Left cardiac atrium (tissue), 4 donors: Measurements from ENCODE around the gene FAM25A. TPM values are rescaled to one million over a fixed set of nuclear protein-coding genes. Genes with fewer than 3 reads are reported as not detected.
"Not testable (repeated sequence)": the region's sequence is repeated elsewhere in the genome, so short reads cannot be mapped to it uniquely, and the experiment has no call there.

Experiments used
- ATAC-seq, 2 donors: fragments of 200-7000 bp; cut with Tn5 transposase; one replicate each; pipeline ENCODE4 v1.9.1; 2020; ENCODE audit warnings: mild to moderate bottlenecking in 2 of 2, moderate library complexity in 2 of 2
- DNase-seq: peaks from one replicate; pipeline ENCODE4 v3.0.0-alpha.2; 2020
- intact Hi-C, 2 donors: fragments of 100-400 bp; cut with DNase I; formaldehyde crosslinking; loops; one replicate each; pipeline versions ENCODE4 v1.14.1 to v1.15.1; 2022 to 2023
- total RNA-seq, 2 donors: library from RNA; stranded (reverse); fragmentation: NEBNext Ultra II Directional; extraction: Animal tissue kit (Norgen Biotek cat#: 25700); gene quantifications; one replicate each; pipeline ENCODE4 v1.2.1, GENCODE V29; 2021
- donor health status: DM: no; HTN: yes; CAD: no.
- donor health status: DM: no; HTN: yes; CAD: no; lungs with severe emphysema.
- donor health status: DM: yes; HTN: yes; CAD: no.
- donor health status: Dilated cardiomyopathy.

The FAM25A gene
- total RNA-seq, 2 donors from 2014 or later: not detected

- DNase-seq, intact Hi-C loops, ATAC-seq: not testable (repeated sequence)
These were observed 12.4 kb upstream of the FAM25A start for GRCh38 chr10:87007674-87008073.

GRCh38 chr10:87008303-87008702, 11.8 kb upstream of the FAM25A start:
- ATAC-seq, intact Hi-C loops, DNase-seq: not testable (repeated sequence)

- ATAC-seq, intact Hi-C loops, DNase-seq: not testable (repeated sequence)
These were observed 10.9 kb upstream of the FAM25A start for GRCh38 chr10:87009134-87009696.

GRCh38 chr10:87013528-87013927, 6.6 kb upstream of the FAM25A start:
- ATAC-seq, intact Hi-C loops, DNase-seq: not testable (repeated sequence)

- intact Hi-C loops, ATAC-seq, DNase-seq: not testable (repeated sequence)
These were observed 4.9 kb upstream of the FAM25A start for GRCh38 chr10:87014986-87015716.

GRCh38 chr10:87018127-87018526, 2.0 kb upstream of the FAM25A start:
- intact Hi-C loops, ATAC-seq: not testable (repeated sequence)

GRCh38 chr10:87019066-87019465, 1.0 kb upstream of the FAM25A start:
- intact Hi-C loops, ATAC-seq, DNase-seq: not testable (repeated sequence)

More at GRCh38 chr10:87018127-87018526, 2.0 kb upstream of the FAM25A start:
- not testable (repeated sequence) for DNase-seq

GRCh38 chr10:87019504-87019903, 590 bp upstream of the FAM25A start:
- DNase-seq, ATAC-seq, intact Hi-C loops: not testable (repeated sequence)

GRCh38 chr10:87025285-87025958, 5.3 kb downstream of the FAM25A start:
- DNase-seq, intact Hi-C loops: not testable (repeated sequence)
- ATAC-seq: peak in 1 of 2 donors; percentile 52

GRCh38 chr10:87026747-87027508, 6.8 kb downstream of the FAM25A start:
- DNase-seq, ATAC-seq, intact Hi-C loops: not testable (repeated sequence)

- ATAC-seq, intact Hi-C loops, DNase-seq: not testable (repeated sequence)
These were observed 10.3 kb downstream of the FAM25A start for GRCh38 chr10:87030419-87030818.

GRCh38 chr10:87030912-87031635, 11.0 kb downstream of the FAM25A start:
- intact Hi-C loops: no loop called here
- ATAC-seq (no peak), DNase-seq (no peak)

- DNase-seq (no peak), ATAC-seq (no peak)
- intact Hi-C loops: no loop called here
These were observed 16.5 kb downstream of the FAM25A start for GRCh38 chr10:87036623-87037022.

GRCh38 chr10:87038286-87038717, 18.2 kb downstream of the FAM25A start:
- intact Hi-C loops: no loop called here
- ATAC-seq (peak in 1 of 2 donors; percentile 21), DNase-seq (no peak)

GRCh38 chr10:87038786-87039185, 18.7 kb downstream of the FAM25A start:
- intact Hi-C loops: no loop called here
- ATAC-seq: no peak
- no peak for DNase-seq

- intact Hi-C loops, ATAC-seq, DNase-seq: not testable (repeated sequence)
These were observed 23.5 kb downstream of the FAM25A start for GRCh38 chr10:87043579-87043978.

GRCh38 chr10:87045434-87045938, 25.4 kb downstream of the FAM25A start:
- ATAC-seq (no peak), DNase-seq (no peak)
- intact Hi-C loops: no loop called here

- peak; percentile 72 to 92 for ATAC-seq
- intact Hi-C loops: no loop called here
These were observed 33.0 kb downstream of the FAM25A start for GRCh38 chr10:87053111-87053510.

More at GRCh38 chr10:87053111-87053510, 33.0 kb downstream of the FAM25A start:
- DNase-seq: peak; percentile 30
